Stimulated activated CD8-positive, alpha-beta memory T cell treated with anti-CD3 and anti-CD28 coated beads, Interleukin-7, amount 100 ng/mL, for 4 hours (primary cell): Measurements from ENCODE around the gene LILRA6.
"Not testable (repeated sequence)": the region's sequence is repeated elsewhere in the genome, so short reads cannot be mapped to it uniquely, and the experiment has no call there.

ENCODE experiments used
- DNase-seq, 2 donors: peaks; one replicate each; pipeline ENCODE4 v3.0.0-alpha.2; 2020; ENCODE audit warnings: low read depth in 2 of 2

Gene LILRA6

GRCh38 chr19:54231077-54231931 is 11.3 kb downstream of the LILRA6 start:
- DNase-seq, result peak; percentile 68 to 71

- DNase-seq, result no peak
Observed at GRCh38 chr19:54230031-54230430, 12.6 kb downstream of the LILRA6 start.

GRCh38 chr19:54229146-54229545 is 13.4 kb downstream of the LILRA6 start:
- no peak for DNase-seq

- not testable (repeated sequence) for DNase-seq
Observed at GRCh38 chr19:54224619-54225018, 18.0 kb downstream of the LILRA6 start.

- not testable (repeated sequence) for DNase-seq
Observed at GRCh38 chr19:54223937-54224281, 18.7 kb downstream of the LILRA6 start.

- DNase-seq, result not testable (repeated sequence)
Observed at GRCh38 chr19:54223277-54223936, 19.2 kb downstream of the LILRA6 start.

- DNase-seq, result not testable (repeated sequence)
Observed at GRCh38 chr19:54222474-54223276, 19.9 kb downstream of the LILRA6 start, which contains the start of gene LILRB3. TSS of gene LILRB3 (minus strand) at chr19:54223007. CDS start at chr19:54222976, 31 bp downstream.

- not testable (repeated sequence) for DNase-seq
Observed at GRCh38 chr19:54221947-54222346, 20.6 kb downstream of the LILRA6 start.

GRCh38 chr19:54219702-54220101 is 22.9 kb downstream of the LILRA6 start:
- not testable (repeated sequence) for DNase-seq

GRCh38 chr19:54218960-54219661 is 23.5 kb downstream of the LILRA6 start:
- no peak for DNase-seq

GRCh38 chr19:54218259-54218658 is 24.3 kb downstream of the LILRA6 start:
- no peak for DNase-seq

GRCh38 chr19:54217517-54218247 is 24.9 kb downstream of the LILRA6 start:
- DNase-seq, result not testable (repeated sequence)

GRCh38 chr19:54216869-54217268 is 25.7 kb downstream of the LILRA6 start:
- DNase-seq, result no peak

GRCh38 chr19:54214734-54215133 is 27.9 kb downstream of the LILRA6 start:
- not testable (repeated sequence) for DNase-seq

- not testable (repeated sequence) for DNase-seq
Observed at GRCh38 chr19:54214217-54214616, 28.4 kb downstream of the LILRA6 start.

GRCh38 chr19:54211235-54211634 is 31.4 kb downstream of the LILRA6 start:
- DNase-seq, result no peak

- no peak for DNase-seq
Observed at GRCh38 chr19:54209811-54210494, 32.6 kb downstream of the LILRA6 start.

- no peak for DNase-seq
Observed at GRCh38 chr19:54209058-54209810, 33.4 kb downstream of the LILRA6 start.

- DNase-seq, result no peak
Observed at GRCh38 chr19:54208784-54209057, 33.9 kb downstream of the LILRA6 start.
